Coronary artery (tissue), 2 donors: Measurements from ENCODE around the gene ZFR2.
"Not testable (repeated sequence)": the region's sequence is repeated elsewhere in the genome, so short reads cannot be mapped to it uniquely, and the experiment has no call there.

Source experiments
- DNase-seq: peaks from one replicate; pipeline ENCODE4 v3.0.0-alpha.2; 2017; ENCODE audit warnings: low spot score
- H3K27ac ChIP-seq, 2 donors: fragments of 200-600 bp; sonication (generic); one replicate each; pipeline ENCODE4 v1.5.1; 2016 to 2019
- H3K4me3 ChIP-seq: fragments of 200-600 bp; sonication (generic); 2 replicates; pipeline ENCODE4 v1.5.1; 2016; ENCODE audit warnings: mild to moderate bottlenecking, moderate library complexity
- TF ChIP-seq, protein P1 (sequence below): fragments of 200-600 bp; sonication (generic); IDR thresholded peaks from one replicate; pipeline ENCODE4 v1.5.1; 2019; ENCODE audit warnings: antibody characterized with exemption

ZFR2 gene

GRCh38 chr19:3767050-3767449 is 101.8 kb downstream of the ZFR2 start:
- TF ChIP-seq, protein P1, sequence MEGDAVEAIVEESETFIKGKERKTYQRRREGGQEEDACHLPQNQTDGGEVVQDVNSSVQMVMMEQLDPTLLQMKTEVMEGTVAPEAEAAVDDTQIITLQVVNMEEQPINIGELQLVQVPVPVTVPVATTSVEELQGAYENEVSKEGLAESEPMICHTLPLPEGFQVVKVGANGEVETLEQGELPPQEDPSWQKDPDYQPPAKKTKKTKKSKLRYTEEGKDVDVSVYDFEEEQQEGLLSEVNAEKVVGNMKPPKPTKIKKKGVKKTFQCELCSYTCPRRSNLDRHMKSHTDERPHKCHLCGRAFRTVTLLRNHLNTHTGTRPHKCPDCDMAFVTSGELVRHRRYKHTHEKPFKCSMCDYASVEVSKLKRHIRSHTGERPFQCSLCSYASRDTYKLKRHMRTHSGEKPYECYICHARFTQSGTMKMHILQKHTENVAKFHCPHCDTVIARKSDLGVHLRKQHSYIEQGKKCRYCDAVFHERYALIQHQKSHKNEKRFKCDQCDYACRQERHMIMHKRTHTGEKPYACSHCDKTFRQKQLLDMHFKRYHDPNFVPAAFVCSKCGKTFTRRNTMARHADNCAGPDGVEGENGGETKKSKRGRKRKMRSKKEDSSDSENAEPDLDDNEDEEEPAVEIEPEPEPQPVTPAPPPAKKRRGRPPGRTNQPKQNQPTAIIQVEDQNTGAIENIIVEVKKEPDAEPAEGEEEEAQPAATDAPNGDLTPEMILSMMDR, result no peak
- DNase-seq, result no peak
- Histone ChIP-seq H3K4me3 (no peak overlapping the region), H3K27ac (no peak overlapping the region)

- TF ChIP-seq, protein P1, result no peak
- no peak overlapping the region for H3K4me3 ChIP-seq
- H3K27ac ChIP-seq, result no peak overlapping the region
- no peak for DNase-seq
These were observed 102.3 kb downstream of the ZFR2 start for GRCh38 chr19:3766520-3766919.

DNA sequence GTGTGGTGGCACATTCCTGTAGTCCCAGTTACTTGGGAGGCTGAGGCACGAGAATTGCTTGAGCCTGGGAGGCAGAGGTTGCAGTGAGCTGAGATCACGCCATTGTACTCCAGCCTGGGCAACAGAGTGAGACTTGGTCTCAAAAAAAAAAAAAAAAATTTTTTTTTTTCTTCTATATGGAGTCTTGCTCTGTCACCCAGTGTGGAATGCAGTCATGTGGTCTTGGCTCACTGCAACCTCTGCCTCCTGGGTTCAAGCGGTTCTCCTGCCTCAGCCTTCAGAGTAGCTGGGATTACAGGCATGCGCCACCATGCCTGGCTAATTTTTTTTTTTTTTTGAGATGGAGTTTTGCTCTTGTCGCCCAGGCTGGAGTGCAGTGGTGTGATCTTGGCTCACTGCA is 103.1 kb downstream of the ZFR2 start:
- not testable (repeated sequence) for H3K27ac ChIP-seq, DNase-seq, H3K4me3 ChIP-seq

- H3K4me3 ChIP-seq, result no peak overlapping the region
- TF ChIP-seq, protein P1, result no peak
- no peak overlapping the region for H3K27ac ChIP-seq
- no peak for DNase-seq
These were observed 103.7 kb downstream of the ZFR2 start for GRCh38 chr19:3765121-3765520.

DNA sequence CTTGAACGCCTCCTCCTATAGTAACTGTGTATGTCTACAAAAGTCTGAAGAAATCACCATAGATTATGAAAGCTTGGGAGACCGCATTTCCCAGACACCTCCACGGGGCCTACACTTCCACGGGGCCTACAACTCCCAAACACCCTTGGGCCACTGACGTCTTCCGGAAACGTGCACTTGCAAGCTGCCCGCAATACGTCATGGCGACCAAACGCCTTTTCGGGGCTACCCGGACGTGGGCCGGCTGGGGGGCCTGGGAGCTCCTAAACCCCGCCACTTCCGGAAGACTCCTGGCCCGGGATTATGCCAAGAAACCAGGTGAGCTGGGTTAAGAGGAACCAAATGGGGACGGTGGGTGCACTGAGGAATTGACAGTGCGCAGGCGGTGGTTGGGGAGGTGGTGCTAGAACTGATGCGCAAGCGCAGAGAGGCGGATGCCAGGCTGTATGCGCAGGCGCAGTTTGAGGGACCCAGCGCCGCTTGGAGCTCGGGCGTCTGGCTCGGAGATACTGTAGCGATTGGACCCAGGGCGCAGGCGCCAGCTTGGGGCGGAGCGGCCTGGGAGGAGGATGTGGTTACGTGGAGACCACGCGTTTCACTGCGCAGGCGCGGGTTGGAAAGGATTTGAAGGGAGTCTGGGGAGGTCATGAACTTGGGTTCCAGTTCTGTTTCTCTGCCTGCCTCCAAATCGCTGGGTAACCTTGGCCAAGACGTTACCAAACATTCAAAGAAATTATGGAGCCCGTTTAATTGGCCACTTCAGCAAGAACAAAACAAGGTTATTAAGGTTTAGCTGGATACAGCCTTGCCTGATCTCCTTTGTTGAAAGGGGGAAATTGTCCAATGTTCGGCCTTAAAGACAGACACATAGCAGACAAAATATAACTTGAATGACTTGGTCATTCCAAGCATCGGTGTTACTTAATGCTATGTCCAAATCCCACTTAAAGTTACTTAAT is 106.1 kb downstream of the ZFR2 start, which contains the start of gene MRPL54:
MRPL54 (plus strand) TSS at position 182 of the 959 bp plus-strand sequence; CDS start at position 201, 19 bp downstream.
- H3K4me3 ChIP-seq, result peak within 1 kb of the TSS; percentile 97
- peak; percentile 99 for DNase-seq
- peak within 1 kb of the TSS; percentile 95 to 98 for H3K27ac ChIP-seq
- TF ChIP-seq, protein P1, result no peak

DNA sequence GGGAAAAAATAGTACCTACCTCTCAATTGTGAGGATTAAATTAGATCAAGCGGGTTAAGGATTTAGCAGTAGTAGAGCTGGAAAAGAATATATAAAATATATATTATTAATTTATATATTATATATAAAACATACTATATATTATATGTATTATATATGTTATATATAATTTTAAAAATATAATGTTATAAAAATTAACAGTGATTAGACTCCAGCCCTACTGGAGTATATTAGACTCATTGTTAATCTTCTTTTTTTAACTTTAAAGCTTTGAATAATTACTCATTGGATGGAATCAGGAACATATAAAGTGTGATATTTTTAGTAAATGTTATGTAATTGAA is 106.7 kb downstream of the ZFR2 start:
- TF ChIP-seq, protein P1, result no peak
- Histone ChIP-seq H3K27ac (peak overlapping the region; percentile 95 to 98), H3K4me3 (peak overlapping the region; percentile 97)
- DNase-seq, result no peak

DNA sequence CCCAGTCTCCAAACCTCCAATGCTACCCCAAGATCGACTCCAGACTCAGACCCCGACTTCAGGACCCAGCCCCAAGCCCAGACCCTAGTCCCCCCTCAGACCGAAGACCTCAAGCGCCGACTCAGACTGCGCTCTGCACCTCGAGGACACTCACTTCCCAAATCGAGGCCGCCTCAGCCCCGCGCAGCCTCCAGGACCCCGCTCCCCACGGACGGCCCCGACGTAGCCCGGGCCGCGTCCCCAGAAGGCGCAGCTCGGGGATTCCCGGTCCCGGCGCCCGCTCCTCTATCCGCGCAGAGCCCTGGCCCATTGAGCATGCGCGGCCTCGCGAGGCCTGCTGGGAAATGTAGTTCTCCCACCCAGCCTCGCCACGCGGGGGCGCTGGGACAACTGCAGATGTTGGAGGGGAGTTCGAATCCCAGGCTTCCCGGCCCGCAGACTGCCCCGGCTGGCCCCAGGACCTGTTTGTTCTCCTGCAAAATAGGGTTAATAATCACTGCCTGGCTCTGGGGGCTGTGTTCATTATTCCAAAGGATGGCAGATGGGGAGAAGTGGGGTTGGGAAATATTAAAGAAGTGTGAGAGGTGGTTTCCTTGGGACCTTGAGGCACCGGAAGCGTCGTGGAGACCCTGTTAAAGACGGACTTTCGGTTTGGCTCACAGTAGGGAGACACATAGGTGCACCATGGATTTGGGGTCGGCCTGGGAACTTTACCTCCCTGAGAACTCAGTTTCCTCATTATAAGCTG is 107.3 kb downstream of the ZFR2 start, which contains the start of gene APBA3:
APBA3 (minus strand) TSS at position 311 of the 748 bp plus-strand sequence. CDS start 1,428 bp downstream, outside the sequence.
- peak within 1 kb of the TSS; percentile 97 for H3K4me3 ChIP-seq
- TF ChIP-seq, protein P1, result peak; percentile 82
- DNase-seq, result peak; percentile 93
- H3K27ac ChIP-seq, result peak within 1 kb of the TSS; percentile 95 to 98
